GM19240 (cell line): Measurements from ENCODE around the gene NUP85.
"Not testable (repeated sequence)": the region's sequence is repeated elsewhere in the genome, so short reads cannot be mapped to it uniquely, and the experiment has no call there.

Experiments
- DNase-seq: peaks from one replicate; pipeline ENCODE4 v3.0.0; 2011; ENCODE audit warnings: low spot score; ENCODE audit not compliant: insufficient read length

Gene NUP85

GRCh38 chr17:75240394-75241142, 35.1 kb downstream of the NUP85 start:
- no peak for DNase-seq

- DNase-seq, result no peak
These were observed 35.6 kb downstream of the NUP85 start for GRCh38 chr17:75241143-75241430.

GRCh38 chr17:75241502-75241901, 36.0 kb downstream of the NUP85 start:
- no peak for DNase-seq

- DNase-seq, result no peak
These were observed 36.5 kb downstream of the NUP85 start for GRCh38 chr17:75241996-75242460.

- DNase-seq, result no peak
These were observed 37.1 kb downstream of the NUP85 start for GRCh38 chr17:75242461-75243042.

GRCh38 chr17:75244133-75244866, 38.8 kb downstream of the NUP85 start:
- no peak for DNase-seq

- DNase-seq, result no peak
These were observed 39.5 kb downstream of the NUP85 start for GRCh38 chr17:75245011-75245410.

GRCh38 chr17:75246404-75246803, 40.9 kb downstream of the NUP85 start:
- no peak for DNase-seq

- no peak for DNase-seq
These were observed 44.1 kb downstream of the NUP85 start for GRCh38 chr17:75249564-75249963.

- peak; percentile 77 for DNase-seq
These were observed 44.6 kb downstream of the NUP85 start for GRCh38 chr17:75250009-75250471.

GRCh38 chr17:75252039-75252816, 46.7 kb downstream of the NUP85 start:
- no peak for DNase-seq

GRCh38 chr17:75255954-75256698, 50.6 kb downstream of the NUP85 start:
- not testable (repeated sequence) for DNase-seq

- DNase-seq, result not testable (repeated sequence)
These were observed 51.7 kb downstream of the NUP85 start for GRCh38 chr17:75257228-75257627.

- DNase-seq, result no peak
These were observed 55.3 kb downstream of the NUP85 start for GRCh38 chr17:75260641-75261335.

GRCh38 chr17:75261336-75262111, 56.0 kb downstream of the NUP85 start, which contains the start of the genes GGA3 and MRPS7:
TSS of gene GGA3 (minus strand) at chr17:75261606. CDS start at chr17:75261587, 19 bp downstream.
TSS of gene MRPS7 (plus strand) at chr17:75261879. CDS start at chr17:75261901, 22 bp downstream.
- DNase-seq, result peak; percentile 71

- DNase-seq, result no peak
These were observed 56.7 kb downstream of the NUP85 start for GRCh38 chr17:75262112-75262606.

- no peak for DNase-seq
These were observed 57.6 kb downstream of the NUP85 start for GRCh38 chr17:75263055-75263454.

GRCh38 chr17:75265614-75266315, 60.3 kb downstream of the NUP85 start:
- no peak for DNase-seq
